D721Med (cell line): ENCODE data around the gene ANKRD55.

Experiments
- DNase-seq: peaks from one replicate; pipeline ENCODE4 v3.0.0; 2011; ENCODE audit warnings: low spot score; ENCODE audit not compliant: insufficient read length
- FAIRE-seq: peaks from 2 replicates; lab custom pipeline; 2011; peaks lifted over from hg19 to GRCh38; lab: Jason Lieb, UNC
- TF ChIP-seq, protein P1 (sequence below): IDR thresholded peaks from 2 replicates; pipeline ENCODE4 v1.5.1; 2012; ENCODE audit warnings: mild to moderate bottlenecking, control low read depth; ENCODE audit not compliant: insufficient read depth; ENCODE audit errors: missing control alignments

ANKRD55 gene

GRCh38 chr5:56053363-56053762 lies 179.8 kb downstream of the ANKRD55 start:
- DNase-seq: no peak
- TF ChIP-seq, protein P1, sequence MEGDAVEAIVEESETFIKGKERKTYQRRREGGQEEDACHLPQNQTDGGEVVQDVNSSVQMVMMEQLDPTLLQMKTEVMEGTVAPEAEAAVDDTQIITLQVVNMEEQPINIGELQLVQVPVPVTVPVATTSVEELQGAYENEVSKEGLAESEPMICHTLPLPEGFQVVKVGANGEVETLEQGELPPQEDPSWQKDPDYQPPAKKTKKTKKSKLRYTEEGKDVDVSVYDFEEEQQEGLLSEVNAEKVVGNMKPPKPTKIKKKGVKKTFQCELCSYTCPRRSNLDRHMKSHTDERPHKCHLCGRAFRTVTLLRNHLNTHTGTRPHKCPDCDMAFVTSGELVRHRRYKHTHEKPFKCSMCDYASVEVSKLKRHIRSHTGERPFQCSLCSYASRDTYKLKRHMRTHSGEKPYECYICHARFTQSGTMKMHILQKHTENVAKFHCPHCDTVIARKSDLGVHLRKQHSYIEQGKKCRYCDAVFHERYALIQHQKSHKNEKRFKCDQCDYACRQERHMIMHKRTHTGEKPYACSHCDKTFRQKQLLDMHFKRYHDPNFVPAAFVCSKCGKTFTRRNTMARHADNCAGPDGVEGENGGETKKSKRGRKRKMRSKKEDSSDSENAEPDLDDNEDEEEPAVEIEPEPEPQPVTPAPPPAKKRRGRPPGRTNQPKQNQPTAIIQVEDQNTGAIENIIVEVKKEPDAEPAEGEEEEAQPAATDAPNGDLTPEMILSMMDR: no peak
- FAIRE-seq: no peak

DNA sequence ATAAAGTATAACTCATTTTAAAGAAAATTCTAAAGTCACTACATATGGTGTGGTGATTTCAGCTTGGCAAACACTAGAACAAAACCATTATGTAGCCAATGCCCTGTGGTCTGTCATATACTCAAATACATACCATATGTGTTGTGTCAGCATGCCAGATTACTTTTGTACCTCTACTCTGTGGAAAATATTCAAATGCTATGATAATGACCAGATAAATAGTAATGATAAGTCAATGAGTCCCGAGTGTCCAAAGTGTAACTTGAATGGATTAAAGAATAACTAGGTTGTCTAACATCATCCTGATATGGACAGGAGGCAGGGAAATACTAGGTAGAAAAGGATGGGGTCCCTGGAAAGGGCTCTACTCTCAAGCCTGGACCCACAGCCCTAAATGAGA lies 180.4 kb downstream of the ANKRD55 start:
- TF ChIP-seq, protein P1: no peak
- DNase-seq (no peak), FAIRE-seq (no peak)

- TF ChIP-seq, protein P1: no peak
- no peak for FAIRE-seq
- no peak for DNase-seq
These were observed 182.4 kb downstream of the ANKRD55 start for GRCh38 chr5:56050551-56051255.
